HCT116 (cell line): ENCODE results near the gene PLP2. TPM values are rescaled to one million over a fixed set of nuclear protein-coding genes. Genes with fewer than 3 reads are reported as not detected.

Source experiments
- ATAC-seq: fragments of 200-7000 bp; cut with Tn5 transposase; 2 replicates; pipeline ENCODE4 v1.9.1; 2020; ENCODE audit warnings: mild to moderate bottlenecking, moderate library complexity
- BruUV-seq: library from RNA; stranded (reverse); fragments of 400-500 nt; replicated peaks from 2 replicates; lab custom pipeline; 2021; lab: Mats Ljungman, UMichigan
- CTCF ChIA-PET: fragments of 300-600 bp; sonication (Branson Sonifier 250); formaldehyde crosslinking; loops from one replicate; lab custom pipeline; 2021; ENCODE audit warnings: antibody characterized with exemption; lab: Charles Lee
- POLR2A ChIA-PET: fragments of 300-600, 350-600 bp; sonication (Branson Sonifier 250); formaldehyde crosslinking; loops from one replicate; lab custom pipeline; 2021; ENCODE audit warnings: antibody characterized with exemption; lab: Charles Lee
- RAD21 ChIA-PET, 2 experiments: fragments of 300-600 bp; sonication (Branson Sonifier 250); formaldehyde crosslinking; loops; one replicate each; lab custom pipeline; 2023; ENCODE audit warnings: low total read pairs in 2 of 2; ENCODE audit not compliant: uncharacterized antibody in 2 of 2, unreplicated experiment in 2 of 2, low non-redundant PET in 1 of 2; lab: Charles Lee
- DNase-seq: peaks from one replicate; pipeline ENCODE4 v3.0.0-alpha.2; 2010; ENCODE audit warnings: low read depth, low spot score
- H2AFZ ChIP-seq: fragments of 200-600 bp; shearing (Covaris generic), sonication (generic); 2 replicates; pipeline ENCODE4 v1.6.1; 2017; ENCODE audit warnings: low read depth, mixed run types, mixed read lengths, antibody characterized with exemption, low read length; ENCODE audit not compliant: poor library complexity, severe bottlenecking
- H3K27ac ChIP-seq: 2 replicates; pipeline ENCODE4 v1.5.1; 2012; ENCODE audit warnings: low read depth, low read length
- H3K27me3 ChIP-seq: fragments of 200-600 bp; sonication (generic); 2 replicates; pipeline ENCODE4 v1.6.1; 2016; ENCODE audit warnings: mixed run types, low read length, mixed read lengths; ENCODE audit not compliant: insufficient read depth
- H3K36me3 ChIP-seq, 2 experiments: fragments of 200-500 bp in 1 of 2; fragments of 200-600 bp in 1 of 2; sonication (Bioruptor generic) in 1 of 2; sonication (generic) in 1 of 2; 2 replicates each; pipeline versions ENCODE4 v1.5.1 to v1.6.1; 2014 to 2016; ENCODE audit warnings: low read length in 2 of 2, inconsistent platforms in 1 of 2, mixed read lengths in 1 of 2, mixed run types in 1 of 2; ENCODE audit not compliant: insufficient read depth in 2 of 2, control insufficient read depth in 1 of 2
- H3K4me1 ChIP-seq, 2 experiments: fragments of 200-600 bp in 1 of 2; sonication (generic) in 1 of 2; 2 replicates each; pipeline versions ENCODE4 v1.5.1 to v1.6.1; 2012 to 2017; ENCODE audit warnings: low read length in 2 of 2, inconsistent platforms in 1 of 2, mild to moderate bottlenecking in 1 of 2, mixed read lengths in 1 of 2, mixed run types in 1 of 2, moderate library complexity in 1 of 2; ENCODE audit not compliant: insufficient read depth in 2 of 2, control insufficient read depth in 1 of 2
- H3K4me2 ChIP-seq: fragments of 200-600 bp; sonication (generic); 2 replicates; pipeline ENCODE4 v1.6.1; 2017; ENCODE audit warnings: mixed run types, low read length, mixed read lengths
- H3K4me3 ChIP-seq, 2 experiments: fragments of 200-600 bp in 1 of 2; sonication (generic) in 1 of 2; replicated peaks in 1 of 2; 2 replicates each; pipeline ENCODE4 v1.5.1; 2011 to 2016; ENCODE audit warnings: low read length in 2 of 2, control low read depth in 1 of 2, low read depth in 1 of 2, mild to moderate bottlenecking in 1 of 2, mixed read lengths in 1 of 2, mixed run types in 1 of 2
- H3K79me2 ChIP-seq: fragments of 200-600 bp; sonication (generic); 2 replicates; pipeline ENCODE4 v1.6.1; 2017; ENCODE audit warnings: mild to moderate bottlenecking, mixed run types, low read length, moderate library complexity, mixed read lengths; ENCODE audit not compliant: insufficient read depth
- H3K9ac ChIP-seq: fragments of 200-600 bp; sonication (generic); 2 replicates; pipeline ENCODE4 v1.6.1; 2016; ENCODE audit warnings: low read length, mixed read lengths
- H3K9me2 ChIP-seq: fragments of 200-600 bp; sonication (generic), shearing (Covaris generic); 2 replicates; pipeline ENCODE4 v1.6.1; 2017; ENCODE audit warnings: mixed run types, mild to moderate bottlenecking, moderate library complexity; ENCODE audit not compliant: insufficient read depth
- H3K9me3 ChIP-seq, 2 experiments: fragments of 200-500 bp in 1 of 2; fragments of 200-600 bp in 1 of 2; sonication (Bioruptor generic) in 1 of 2; sonication (generic) in 1 of 2; 2 replicates each; pipeline ENCODE4 v1.6.1; 2014 to 2017; ENCODE audit warnings: low read length in 2 of 2, mixed read lengths in 2 of 2, inconsistent platforms in 1 of 2, low read depth in 1 of 2, mild to moderate bottlenecking in 1 of 2, mixed run types in 1 of 2, moderate library complexity in 1 of 2; ENCODE audit not compliant: control insufficient read depth in 1 of 2, insufficient read depth in 1 of 2
- H4K20me1 ChIP-seq: fragments of 200-600 bp; sonication (generic), shearing (Covaris generic); 2 replicates; pipeline ENCODE4 v1.6.1; 2017; ENCODE audit warnings: mixed run types, mild to moderate bottlenecking, moderate library complexity; ENCODE audit not compliant: insufficient read depth
- ATF3 ChIP-seq: IDR thresholded peaks from 2 replicates; pipeline ENCODE4 v1.6.1; 2012
- CBX3 ChIP-seq: IDR thresholded peaks from 2 replicates; pipeline ENCODE4 v1.6.1; 2012; ENCODE audit warnings: low read depth
- CEBPB ChIP-seq: IDR thresholded peaks from 2 replicates; pipeline ENCODE4 v1.6.1; 2012; ENCODE audit warnings: low read depth
- EGR1 ChIP-seq: IDR thresholded peaks from 2 replicates; pipeline ENCODE4 v1.6.1; 2012; ENCODE audit warnings: low read depth
- ELF1 ChIP-seq: IDR thresholded peaks from 2 replicates; pipeline ENCODE4 v1.6.1; 2012; ENCODE audit warnings: low read depth, borderline replicate concordance
- FOSL1 ChIP-seq: IDR thresholded peaks from 2 replicates; pipeline ENCODE4 v1.6.1; 2012; ENCODE audit warnings: low read depth
- JUND ChIP-seq: IDR thresholded peaks from 2 replicates; pipeline ENCODE4 v1.6.1; 2012
- MAX ChIP-seq: IDR thresholded peaks from 2 replicates; pipeline ENCODE4 v1.6.1; 2012
- POLR2AphosphoS5 ChIP-seq: IDR thresholded peaks from 2 replicates; pipeline ENCODE4 v1.6.1; 2011; ENCODE audit warnings: mild to moderate bottlenecking, low read depth, low read length, moderate library complexity
- RAD21 ChIP-seq: IDR thresholded peaks from 2 replicates; pipeline ENCODE4 v1.6.1; 2012; ENCODE audit warnings: low read depth, mild to moderate bottlenecking
- REST ChIP-seq: IDR thresholded peaks from 2 replicates; pipeline ENCODE4 v1.6.1; 2012; ENCODE audit warnings: low read depth
- SP1 ChIP-seq: IDR thresholded peaks from 2 replicates; pipeline ENCODE4 v1.6.1; 2012; ENCODE audit warnings: low read depth
- TCF7L2 ChIP-seq: IDR thresholded peaks from 2 replicates; pipeline ENCODE4 v1.7.0; 2011; ENCODE audit warnings: borderline replicate concordance, inconsistent platforms; ENCODE audit not compliant: insufficient read depth, insufficient read length; ENCODE audit errors: extremely low read depth
- YY1 ChIP-seq: IDR thresholded peaks from 2 replicates; pipeline ENCODE4 v1.6.1; 2011; ENCODE audit warnings: low read length, low read depth, moderate library complexity, mild to moderate bottlenecking; ENCODE audit not compliant: insufficient replicate concordance; ENCODE audit errors: extremely low read depth
- ZBTB33 ChIP-seq: IDR thresholded peaks from 2 replicates; pipeline ENCODE4 v1.6.1; 2011; ENCODE audit warnings: mild to moderate bottlenecking, low read length, moderate library complexity; ENCODE audit not compliant: insufficient replicate concordance; ENCODE audit errors: extremely low read depth
- ZFX ChIP-seq: fragments of 450-650 bp; IDR thresholded peaks from 2 replicates; pipeline ENCODE4 v1.6.1; 2017
- ZNF274 ChIP-seq: fragments of 200-500 bp; sonication (Bioruptor generic); IDR thresholded peaks from 2 replicates; pipeline ENCODE4 v1.6.1; 2014; ENCODE audit warnings: mild to moderate bottlenecking, low read depth, low read length, inconsistent platforms
- intact Hi-C: fragments of 100-400 bp; cut with micrococcal nuclease; formaldehyde crosslinking; loops from 2 replicates; pipeline ENCODE4 v1.10.0; 2022
- total RNA-seq: library from RNA; stranded (reverse); gene quantifications from one replicate; pipeline ENCODE4 v1.2.1, GENCODE V29; 2021; ENCODE audit not compliant: unreplicated experiment

The PLP2 gene
- total RNA-seq, 1 experiment from 2014 or later: 207 TPM

GRCh38 chrX:49204709-49205108 is 33.0 kb downstream of the PLP2 start:
- H3K4me3 ChIP-seq: no peak overlapping the region
- no TSS peak for BruUV-seq
- H3K27ac ChIP-seq: no peak overlapping the region
- no peak overlapping the region for H3K4me2 ChIP-seq
- DNase-seq (no peak), ATAC-seq (no peak)
- no peaks in the 10 kb centered on the region for H4K20me1 ChIP-seq
- TF ChIP-seq ELF1: no peak
- TF ChIP-seq ZFX: no peak
- no peak for TF ChIP-seq CBX3
- TF ChIP-seq POLR2AphosphoS5: no peak
- ChIA-PET RAD21 (no interaction called here), POLR2A (no interaction called here), CTCF (no interaction called here)
- no peaks in the 10 kb centered on the region for H3K79me2 ChIP-seq
- H3K4me1 ChIP-seq: peaks cover 3 to 6% of the 10 kb centered on the region in 2 experiments
- no peaks in the 10 kb centered on the region for H3K9me2 ChIP-seq
- no peak overlapping the region for H2AFZ ChIP-seq
- no peak overlapping the region for H3K9ac ChIP-seq
- H3K27me3 ChIP-seq: no peaks in the 10 kb centered on the region
- H3K36me3 ChIP-seq: no peaks in the 10 kb centered on the region
- H3K9me3 ChIP-seq: no peaks in the 10 kb centered on the region
- intact Hi-C loops: no loop called here

- Histone ChIP-seq H3K36me3 (no peaks in the 10 kb centered on the region), H3K9me2 (no peaks in the 10 kb centered on the region), H3K79me2 (no peaks in the 10 kb centered on the region), H3K9ac (no peak overlapping the region), H3K4me1 (peaks cover 1 to 3% of the 10 kb centered on the region in 2 experiments), H3K9me3 (no peaks in the 10 kb centered on the region), H3K27me3 (no peaks in the 10 kb centered on the region), H3K4me2 (no peak overlapping the region), H2AFZ (no peak overlapping the region), H3K4me3 (no peak overlapping the region), H4K20me1 (no peaks in the 10 kb centered on the region), H3K27ac (no peak overlapping the region)
- ATAC-seq (no peak), DNase-seq (no peak)
- ChIA-PET RAD21 (no interaction called here), POLR2A (no interaction called here), CTCF (no interaction called here)
- BruUV-seq: no TSS peak
- intact Hi-C loops: no loop called here
- no peak for TF ChIP-seq ZNF274
- no peak for TF ChIP-seq MAX
- TF ChIP-seq ZFX: no peak
- no peak for TF ChIP-seq YY1
- no peak for TF ChIP-seq ATF3
- no peak for TF ChIP-seq EGR1
- TF ChIP-seq CEBPB: no peak
- no peak for TF ChIP-seq FOSL1
- TF ChIP-seq TCF7L2: no peak
- no peak for TF ChIP-seq REST
- no peak for TF ChIP-seq SP1
- no peak for TF ChIP-seq CBX3
- no peak for TF ChIP-seq ZBTB33
- no peak for TF ChIP-seq RAD21
- TF ChIP-seq JUND: no peak
Observed at GRCh38 chrX:49205443-49205842, 33.7 kb downstream of the PLP2 start.
